Measurements from ENCODE around the gene REV3L.

Gene REV3L

DNA sequence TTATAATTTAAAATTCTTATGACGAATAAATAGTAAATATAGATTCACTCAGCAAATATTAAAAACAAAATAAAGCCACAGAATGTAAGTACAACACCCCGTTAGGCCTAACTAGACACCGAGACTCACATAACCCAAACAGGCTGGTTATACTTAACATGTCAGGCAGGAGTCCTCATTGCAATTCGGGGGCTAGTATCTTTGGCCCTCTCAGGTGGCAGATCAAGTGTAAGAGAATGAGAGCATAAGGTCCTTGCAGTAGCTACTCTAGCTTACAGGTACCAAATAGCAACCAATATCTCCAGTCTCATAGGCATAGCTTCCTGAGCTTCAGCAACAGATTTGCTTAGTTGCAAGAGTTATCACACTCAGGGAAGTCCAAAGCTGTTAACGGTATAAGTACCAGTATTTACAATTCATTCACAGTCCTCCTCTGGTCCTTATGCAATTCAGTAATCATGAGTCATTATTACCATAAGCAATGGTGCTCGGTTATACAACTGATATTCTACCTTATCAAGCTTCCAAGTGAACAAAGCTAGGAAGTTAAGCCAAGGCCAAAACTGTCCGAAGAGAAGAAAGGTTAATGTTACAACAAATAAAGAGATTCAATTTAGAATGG, 20.1 kb downstream of the REV3L start:
- no peak for FAIRE-seq

DNA sequence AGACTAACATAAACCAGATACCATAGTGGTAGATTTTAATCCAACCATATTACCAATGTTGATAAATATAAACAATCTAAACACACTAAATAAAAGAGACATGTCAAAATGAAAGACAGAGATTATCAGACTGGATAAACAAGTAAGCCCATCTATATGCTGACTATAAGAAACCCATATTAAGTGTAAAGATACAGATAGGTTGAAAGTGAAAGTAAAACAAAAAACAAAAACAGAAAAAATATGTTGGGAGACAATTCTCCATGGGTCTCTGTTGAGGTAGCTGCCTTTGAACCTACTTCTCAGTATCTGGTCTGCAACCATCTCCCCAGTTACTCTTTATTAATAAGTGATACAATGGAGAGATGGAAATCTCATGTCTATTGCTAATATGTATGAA, 21.2 kb downstream of the REV3L start:
- no peak for FAIRE-seq

DNA sequence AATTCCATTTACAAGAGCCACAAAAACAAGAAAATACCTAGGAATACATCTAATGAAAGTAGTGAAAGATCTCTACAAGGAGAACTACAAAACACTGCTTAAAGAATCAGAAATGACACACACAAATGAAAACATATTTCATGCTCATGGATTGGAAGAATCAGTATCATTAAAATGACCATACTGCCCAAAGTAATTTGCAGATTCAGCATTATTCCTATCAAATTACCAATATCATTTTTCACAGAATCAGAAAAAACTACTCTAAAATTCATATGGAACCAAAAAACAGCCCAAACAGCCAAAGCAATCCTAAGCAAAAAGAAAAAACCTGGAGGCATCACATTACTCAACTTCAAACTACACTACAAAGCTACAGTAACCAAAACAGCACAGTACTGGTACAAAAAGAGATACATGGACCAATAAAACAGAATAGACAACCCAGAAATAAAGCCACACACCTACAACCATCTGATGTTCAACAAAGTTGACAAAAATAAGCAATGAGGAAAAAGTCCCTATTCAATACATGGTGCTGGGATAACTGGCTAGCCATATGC, 24.3 kb downstream of the REV3L start:
- no peak for FAIRE-seq

DNA sequence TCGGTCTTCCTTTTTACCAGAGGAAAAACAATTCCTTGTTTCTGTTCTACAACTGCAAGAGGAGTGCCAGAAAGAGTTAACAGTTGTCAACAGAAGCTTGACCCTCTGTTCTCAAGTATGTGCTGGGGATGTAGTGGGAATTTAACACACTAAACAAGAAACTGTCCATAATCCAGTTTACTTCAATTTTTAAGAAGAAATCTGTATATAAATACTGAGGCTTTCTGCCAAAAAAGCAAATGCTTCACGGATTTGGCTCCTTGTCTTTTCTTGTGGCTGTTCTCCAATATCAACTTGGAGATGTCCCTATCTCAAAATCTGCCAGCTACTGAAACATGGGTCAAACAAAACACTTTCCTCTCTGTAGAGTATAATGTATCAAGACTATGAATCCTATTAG, 26.8 kb downstream of the REV3L start:
- no peak for FAIRE-seq

DNA sequence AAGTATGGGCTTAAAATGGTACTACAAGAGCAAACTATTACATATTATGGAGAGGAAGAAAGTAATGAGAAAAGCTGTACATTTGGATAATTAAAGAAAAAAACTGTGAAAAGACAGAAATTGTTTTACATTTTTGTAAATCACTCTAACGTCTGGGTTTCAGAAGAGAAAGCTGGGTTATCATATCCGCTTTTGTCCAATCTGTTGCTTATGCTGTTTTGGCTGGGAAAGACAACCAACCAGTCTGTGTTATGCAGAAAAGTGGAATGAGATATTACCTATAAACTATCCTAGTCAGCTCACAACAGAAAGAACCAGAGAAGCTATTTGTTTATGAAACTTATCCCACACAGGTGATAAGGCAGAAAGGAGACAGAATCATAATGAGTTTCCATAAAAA, 32.4 kb downstream of the REV3L start:
- no peak for FAIRE-seq

DNA sequence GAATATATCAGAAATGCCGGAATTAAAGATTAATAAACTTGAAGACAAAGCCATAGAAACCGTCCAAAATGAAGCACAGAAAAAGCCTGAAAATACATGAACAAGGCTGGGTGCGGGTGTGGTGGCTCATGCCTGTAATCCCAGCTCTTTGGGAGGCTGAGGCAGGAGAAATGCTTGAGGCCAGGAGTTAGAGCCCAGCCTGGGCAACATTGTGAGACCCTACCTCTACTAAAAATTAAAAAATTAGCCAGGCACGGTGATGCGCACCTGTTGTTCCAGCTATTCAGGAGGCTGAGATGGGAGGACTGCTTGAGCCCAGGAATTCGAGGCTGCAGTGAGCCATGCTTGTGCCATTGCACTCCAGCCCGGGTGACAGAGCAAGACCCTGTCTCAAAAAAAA, 32.9 kb downstream of the REV3L start:
- FAIRE-seq = no peak

DNA sequence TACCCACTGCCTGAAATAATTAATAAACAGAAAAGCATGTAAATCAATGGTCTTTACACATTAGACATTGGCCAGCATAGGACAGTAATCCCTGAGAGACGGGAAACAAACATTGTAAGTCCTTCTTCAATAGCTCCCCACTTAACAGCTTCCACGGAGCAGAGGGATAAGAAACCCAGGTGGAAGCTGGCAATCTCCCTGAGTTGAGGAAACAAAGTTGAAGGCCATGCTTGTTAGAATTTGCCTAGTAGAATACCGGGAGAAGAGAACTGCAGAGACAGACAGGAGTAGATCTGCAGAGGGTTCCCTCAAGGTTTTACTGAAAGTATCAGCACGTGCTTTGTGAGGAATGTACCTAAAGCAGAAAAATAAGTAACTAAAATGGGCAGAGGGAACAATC, 33.9 kb downstream of the REV3L start:
- FAIRE-seq = no peak

DNA sequence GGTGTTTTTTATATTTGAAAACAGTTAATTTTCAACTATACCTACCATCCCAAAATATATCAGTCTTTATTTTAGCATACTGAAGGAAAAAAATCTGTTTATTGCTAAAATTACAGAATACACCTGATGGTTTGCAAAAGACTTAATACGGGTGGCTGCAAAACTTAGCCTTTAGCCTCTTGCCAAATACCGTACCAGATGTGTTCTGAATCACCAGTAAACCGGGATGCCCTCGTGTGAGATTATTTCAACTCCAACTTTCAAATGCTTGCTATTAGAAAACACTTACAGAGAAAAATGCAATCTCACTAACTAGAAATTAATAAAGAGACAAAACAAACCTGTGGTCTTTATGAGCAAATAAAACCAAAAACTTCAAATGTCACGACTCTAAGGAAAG, 36.0 kb downstream of the REV3L start:
- no peak for FAIRE-seq

DNA sequence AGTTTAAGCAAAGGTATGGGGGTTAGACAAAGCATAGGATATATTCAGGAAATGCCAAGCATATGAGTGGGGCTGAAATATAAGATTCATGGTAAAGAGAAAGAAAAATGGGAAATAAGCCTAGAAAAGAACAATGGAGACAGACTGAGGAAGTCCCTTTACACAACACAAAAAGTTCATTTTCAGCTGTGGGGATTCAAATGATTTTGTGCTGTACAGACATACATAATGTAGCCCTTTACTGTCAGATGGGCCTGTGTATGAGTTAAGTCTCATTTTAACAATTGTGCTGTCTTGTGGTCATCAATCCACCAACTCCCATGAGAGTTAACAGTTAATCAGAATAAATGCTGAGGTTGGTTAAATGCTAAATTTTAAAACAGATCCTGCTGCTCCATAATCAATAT, 37.2 kb downstream of the REV3L start:
- no peak for FAIRE-seq

DNA sequence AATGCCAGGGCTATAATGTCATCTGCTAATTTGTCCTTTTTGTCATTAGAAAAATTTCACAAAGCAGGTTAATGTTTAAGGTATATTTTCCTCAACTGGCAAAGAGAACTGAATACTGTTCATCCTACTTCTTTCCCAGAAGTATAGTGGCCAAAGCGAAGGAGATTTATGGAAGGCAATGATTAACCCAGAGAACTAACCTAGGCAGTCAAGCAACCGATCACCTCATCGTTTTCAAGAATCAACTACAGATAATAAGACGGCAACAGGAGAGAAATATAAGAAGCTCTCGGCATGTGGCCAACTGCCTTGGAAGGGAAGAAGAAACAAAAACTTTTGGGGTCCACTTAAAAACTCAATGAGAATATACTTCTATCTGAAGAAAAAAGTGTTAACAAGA, 38.2 kb downstream of the REV3L start:
- no peak for FAIRE-seq

DNA sequence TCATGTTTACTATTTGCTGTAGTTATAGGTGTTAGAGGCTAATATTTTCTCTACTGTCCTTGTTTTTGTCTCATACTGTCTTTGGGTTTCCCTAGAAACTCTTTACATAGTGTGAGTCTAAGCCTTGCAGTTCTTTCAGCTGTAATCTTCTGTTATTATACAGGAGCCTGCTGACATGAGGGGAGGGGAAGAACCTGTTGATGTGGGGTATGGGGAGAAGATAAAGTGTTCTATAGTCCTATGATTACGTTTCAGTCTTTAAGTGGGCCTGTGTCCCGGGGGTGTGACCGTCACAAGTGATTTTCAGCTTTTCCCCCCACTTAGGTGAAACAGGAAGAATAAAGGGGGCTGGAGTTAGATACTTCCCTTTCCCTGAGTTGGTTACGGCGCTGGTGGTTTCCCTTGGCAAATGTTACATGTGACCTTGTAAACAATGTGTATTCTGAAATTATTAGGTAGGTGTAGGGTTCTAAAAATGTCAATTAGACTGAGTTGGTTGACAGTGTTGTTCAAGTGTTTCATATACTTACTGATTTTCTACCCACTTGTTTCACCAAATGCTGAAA, 41.3 kb downstream of the REV3L start:
- no peak for FAIRE-seq

DNA sequence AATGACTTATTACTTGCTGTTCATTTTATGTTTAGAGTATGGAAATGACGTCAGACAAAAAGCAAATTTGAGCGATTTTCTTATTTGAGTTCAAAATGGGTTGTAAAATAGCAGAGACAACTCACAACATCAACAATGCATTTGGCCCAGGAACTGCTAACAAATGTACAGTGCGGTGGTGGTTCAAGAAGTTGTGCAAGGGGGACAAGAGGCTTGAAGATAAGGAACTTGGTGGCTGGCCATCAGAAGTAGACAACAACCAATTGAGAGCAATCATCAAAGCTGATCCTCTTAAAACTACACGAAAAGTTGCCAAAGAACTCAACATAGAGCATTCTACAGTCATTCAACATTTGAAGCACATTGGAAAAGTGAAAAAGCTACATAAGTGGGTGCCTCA, 43.8 kb downstream of the REV3L start:
- FAIRE-seq = no peak

DNA sequence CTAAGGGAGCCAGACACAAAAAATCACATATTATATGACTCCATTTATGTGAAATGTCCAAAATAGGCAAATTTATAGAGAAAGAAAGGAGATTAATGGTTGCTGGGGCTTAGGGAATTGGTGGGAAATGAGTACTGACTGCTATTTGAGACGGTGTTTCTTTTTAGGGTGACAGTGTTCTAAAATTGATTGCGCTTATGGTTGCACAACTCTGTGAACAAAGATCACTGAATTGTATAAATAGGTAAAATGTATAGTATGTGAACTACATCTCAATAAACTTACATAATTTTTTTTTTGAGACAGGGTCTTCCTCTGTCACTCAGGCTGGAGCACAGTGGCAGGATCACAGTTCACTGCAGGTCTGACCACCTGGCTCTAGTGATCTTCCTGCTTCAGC, 45.4 kb downstream of the REV3L start:
- no peak for FAIRE-seq

DNA sequence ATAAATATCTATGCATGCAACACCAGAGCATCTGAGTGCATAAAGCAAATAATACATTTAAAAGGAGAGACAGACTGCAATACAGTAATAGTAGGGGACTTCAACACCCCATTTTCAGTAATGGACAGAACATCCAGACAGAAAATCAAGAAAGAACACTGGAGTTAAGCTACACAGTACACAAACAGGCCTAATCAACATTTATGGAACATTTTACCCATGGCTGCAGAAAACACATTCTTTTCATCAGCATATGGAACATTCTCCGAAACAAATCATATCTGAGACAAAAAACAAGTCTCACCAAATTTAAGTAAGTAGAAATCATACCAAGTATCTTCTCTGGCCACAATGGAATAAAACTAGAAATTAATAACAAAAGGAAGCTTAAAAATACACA, 50.5 kb downstream of the REV3L start:
- FAIRE-seq = no peak

DNA sequence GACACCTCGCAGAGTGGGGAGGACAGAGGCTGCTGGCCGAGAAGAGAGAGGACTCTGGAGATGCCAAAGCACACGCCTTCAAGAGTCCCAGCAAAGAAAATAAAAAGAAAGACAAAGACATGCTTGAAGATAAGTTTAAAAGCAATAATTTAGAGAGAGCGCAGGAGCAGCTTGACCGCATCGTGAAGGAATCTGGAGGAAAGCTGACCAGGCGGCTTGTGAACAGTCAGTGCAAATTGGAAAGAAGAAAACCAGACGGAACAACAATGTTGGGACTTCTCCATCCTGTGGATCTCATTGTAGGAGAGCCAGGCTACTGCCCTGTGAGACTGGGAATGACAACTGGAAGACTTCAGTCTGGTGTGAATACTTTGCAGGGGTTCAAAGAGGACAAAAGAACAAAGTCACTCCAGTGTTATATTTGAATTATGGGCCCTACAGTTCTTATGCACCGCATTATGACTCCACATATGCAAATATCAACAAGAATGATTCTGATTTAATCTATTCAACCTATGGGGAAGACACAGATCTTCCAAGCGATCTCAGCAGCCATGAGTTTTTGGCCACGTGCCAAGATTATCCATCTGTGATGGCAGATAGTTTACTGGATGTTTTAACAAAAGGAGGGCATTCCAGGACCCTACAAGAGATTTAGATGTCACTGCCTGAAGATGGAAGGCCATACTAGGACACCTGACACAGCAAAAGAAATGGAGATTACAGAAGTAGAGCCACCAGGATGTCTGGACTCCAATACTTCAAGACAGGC, 52.2 kb downstream of the REV3L start:
- no peak for FAIRE-seq

DNA sequence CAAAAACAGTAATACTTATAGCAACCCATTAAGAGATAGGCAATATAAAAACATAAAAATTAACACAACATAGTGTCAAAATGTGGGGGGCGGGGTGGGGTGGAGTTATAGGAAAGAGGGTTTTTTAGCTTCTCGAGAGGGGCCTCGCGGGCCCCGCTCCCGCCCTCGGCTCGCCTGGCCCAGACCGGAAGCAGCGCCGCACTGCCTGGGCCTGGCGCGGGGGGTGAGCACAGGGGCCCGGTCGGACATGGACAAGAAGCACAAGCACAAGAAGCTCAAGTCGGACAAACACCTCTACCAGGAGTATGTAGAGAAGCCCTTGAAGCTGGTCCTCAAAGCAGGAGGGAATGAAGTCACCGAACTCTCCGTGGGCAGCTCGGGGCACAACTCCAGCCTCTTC, 53.4 kb downstream of the REV3L start:
- no peak for FAIRE-seq

DNA sequence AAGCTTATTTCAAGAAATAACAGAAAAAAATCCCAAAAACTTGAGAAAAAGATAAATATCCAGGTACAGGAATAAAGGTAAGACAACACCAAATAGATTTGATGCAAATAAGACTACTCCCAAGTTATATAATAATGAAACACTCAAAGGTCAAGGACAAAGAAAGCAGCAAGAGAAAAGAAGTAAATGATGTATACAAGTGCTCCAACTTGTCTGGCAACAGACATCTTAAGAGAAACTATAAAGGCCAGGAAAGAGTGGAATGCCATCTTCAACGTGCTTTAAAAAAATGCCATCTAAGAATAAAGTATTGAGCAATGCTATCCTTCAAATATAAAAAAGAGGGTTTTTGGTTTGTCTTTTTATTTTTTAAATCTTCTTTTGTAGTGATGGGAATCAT, 54.2 kb downstream of the REV3L start:
- no peak for FAIRE-seq

DNA sequence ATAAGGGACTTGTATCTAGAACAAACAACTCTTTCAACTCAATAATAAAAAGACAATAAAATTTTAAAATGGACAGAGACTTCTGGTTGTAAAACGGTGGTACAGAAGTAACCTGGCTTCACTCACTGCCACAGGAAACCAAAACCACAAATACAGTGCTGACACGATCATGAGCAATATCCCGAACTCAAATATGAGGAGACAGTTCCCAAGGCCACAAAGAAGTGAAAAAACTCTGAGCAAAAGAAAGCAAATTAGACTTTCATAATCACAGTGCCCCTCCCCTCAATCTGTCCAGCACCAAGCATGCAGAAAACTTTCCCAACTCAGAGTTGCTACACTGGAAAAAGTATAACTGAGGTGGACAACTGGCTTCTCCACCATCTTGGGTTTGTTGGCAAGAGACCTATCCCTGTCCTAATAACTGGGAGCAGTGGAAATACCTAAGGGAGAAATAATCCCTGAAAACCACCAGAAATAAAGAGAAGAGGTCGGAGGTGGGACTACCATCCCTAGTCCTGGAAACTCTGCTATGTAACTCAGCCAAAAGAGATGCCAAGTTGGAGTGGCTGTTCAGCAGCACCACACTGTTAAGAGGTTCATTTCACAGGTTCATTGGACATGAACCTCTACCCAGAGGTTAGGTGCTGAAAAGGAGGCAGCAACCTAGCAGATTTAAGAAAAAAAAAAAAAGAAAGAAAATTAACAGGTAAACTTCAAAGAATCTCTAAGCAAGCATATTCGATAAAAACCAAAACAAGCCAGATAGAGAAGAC, 55.5 kb downstream of the REV3L start:
- FAIRE-seq = no peak

DNA sequence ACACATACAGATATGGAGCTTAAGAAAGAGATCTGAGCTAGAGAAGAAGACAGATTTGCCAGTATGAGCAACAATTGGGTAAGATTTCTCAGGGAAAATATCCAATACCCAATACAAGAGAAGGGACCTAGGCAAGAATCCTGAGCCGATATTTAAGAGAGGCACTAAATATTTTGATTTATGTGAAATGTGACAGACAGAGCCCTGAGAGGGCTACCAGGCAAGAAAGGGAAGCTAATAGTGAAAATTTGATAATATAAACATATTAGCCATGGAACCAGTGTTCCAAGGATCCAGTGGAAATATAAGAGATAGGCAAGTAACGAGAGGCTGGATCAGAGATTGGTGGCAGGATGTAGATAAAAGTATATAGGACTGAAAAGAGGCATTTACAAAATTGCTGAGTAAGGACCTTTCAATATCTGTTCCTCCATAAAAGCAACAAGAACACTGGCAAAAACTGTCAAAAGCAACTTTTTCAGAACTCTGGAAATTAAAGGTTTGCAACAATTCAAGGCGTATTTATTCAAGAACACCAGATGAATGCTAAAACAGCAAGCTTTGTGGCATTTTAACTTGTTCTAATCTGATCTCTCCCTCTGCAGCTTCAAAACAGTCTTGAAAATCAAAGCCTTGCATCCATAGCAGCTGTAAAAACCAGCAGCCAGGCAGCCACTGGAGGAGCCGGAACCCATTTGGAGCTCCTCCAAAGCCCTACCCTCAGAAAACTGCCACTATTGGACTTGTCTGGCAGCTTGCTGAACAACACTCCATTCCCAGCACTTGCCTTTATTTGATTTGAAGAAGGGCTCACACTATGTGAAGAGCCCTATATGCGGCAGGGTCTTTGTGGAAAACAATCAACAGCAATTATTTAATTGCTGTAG, 58.8 kb downstream of the REV3L start:
- no peak for FAIRE-seq

DNA sequence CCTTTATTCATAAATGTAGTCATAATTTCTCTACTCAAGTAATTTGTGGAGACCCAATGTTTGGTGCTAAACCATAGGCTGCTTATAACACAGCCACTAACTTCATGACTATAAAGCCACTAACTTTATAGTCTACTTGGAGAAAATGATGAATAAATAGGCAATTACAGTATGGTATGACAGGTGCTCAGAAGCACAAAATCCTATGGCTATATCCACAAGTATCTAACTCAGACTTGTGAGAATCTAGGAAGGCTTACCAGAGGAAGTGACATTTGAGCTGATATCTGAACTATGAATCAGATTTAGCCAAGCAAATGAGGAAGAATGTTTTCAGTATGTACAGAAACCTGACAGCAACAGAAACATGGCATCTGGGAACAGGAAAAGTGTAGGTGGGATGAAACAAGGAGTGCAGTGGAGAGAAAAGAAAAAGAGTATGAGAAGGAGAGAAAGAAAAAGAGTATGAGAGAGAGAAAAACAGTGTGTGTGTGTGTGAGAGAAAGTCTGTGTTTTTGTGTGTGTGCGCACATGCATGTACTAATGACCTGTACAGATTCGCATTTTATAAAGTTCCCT, 59.9 kb downstream of the REV3L start:
- FAIRE-seq = no peak

DNA sequence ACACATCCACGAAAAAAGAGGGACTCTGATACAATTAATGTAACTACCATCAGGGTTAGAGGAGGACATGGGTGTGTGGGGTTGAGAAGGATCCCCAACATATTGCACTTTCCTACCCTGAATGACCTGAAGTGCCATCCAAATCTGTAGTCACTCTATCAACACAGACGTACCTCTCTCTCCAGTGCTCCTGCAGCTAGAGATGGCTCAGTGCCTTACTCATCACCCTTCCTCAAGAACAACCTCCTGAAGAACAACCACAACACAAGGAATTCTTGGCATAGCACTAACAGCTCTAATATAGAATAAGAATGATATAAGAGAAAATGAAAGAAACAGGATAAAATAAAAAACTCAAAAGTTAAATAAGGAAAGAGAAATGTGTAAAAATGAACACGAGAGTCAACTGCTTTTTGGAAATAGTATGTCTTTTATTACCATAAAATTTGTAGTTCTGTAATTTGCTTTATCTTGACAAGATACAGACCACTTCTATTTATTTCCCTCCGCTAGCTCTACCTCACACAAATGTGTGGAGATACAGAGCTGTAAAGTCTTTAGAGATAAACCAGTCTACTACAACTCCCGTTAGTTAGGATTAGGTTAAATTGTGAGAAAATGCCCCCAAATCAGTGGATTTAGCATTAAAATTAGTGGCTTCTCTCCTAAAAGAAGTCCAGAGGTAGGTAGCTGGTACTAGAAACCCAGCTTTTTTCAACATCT, 63.9 kb downstream of the REV3L start:
- no peak for FAIRE-seq
